Measurements from ENCODE around the gene FAS. TPM values are rescaled to one million over a fixed set of nuclear protein-coding genes. Genes with fewer than 3 reads are reported as not detected.

Gene FAS
- total and polyA plus RNA-seq, 9 of the 15 experiments (the other 6 are each of a cell fraction or from before 2014, with no cell fraction given) = 0.08 to 0.62 (median 0.37) TPM

DNA sequence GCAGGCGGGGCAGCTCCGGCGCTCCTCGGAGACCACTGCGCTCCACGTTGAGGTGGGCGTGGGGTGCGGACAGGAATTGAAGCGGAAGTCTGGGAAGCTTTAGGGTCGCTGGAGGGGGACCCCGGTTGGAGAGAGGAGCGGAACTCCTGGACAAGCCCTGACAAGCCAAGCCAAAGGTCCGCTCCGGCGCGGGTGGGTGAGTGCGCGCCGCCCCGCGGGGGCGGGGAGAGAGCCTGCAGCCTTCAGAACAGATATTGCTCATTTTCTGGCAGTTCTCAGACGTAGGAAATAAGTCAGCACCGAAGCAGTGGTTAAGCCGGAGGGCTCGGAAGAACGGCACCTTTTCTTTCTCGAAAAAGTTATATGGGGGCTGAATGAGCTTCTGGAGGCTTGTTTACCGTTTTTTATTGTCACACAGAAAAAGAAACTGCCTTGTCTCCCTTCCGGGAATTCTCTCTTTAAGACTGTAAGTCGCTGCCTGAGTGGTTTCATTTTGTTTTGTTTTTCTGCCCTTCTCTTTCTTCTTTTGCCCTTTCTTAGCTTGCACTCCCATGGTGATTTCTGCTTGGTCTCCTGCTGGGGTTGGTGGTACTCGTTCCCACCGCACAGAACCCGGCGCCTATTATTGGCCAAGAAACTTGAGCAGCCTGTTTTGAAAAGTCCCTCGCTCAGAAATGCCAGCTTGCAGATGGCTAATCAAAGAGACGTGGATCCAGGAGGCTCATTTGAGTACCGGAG lies 732 bp downstream of the FAS start (continued):
- TF ChIP-seq ZNF609 (CRISPR knock-in tag; IDR thresholded peaks at IDR 0.05; ENCODE audit: borderline replicate concordance) = no peak
- TF ChIP-seq, protein P1, sequence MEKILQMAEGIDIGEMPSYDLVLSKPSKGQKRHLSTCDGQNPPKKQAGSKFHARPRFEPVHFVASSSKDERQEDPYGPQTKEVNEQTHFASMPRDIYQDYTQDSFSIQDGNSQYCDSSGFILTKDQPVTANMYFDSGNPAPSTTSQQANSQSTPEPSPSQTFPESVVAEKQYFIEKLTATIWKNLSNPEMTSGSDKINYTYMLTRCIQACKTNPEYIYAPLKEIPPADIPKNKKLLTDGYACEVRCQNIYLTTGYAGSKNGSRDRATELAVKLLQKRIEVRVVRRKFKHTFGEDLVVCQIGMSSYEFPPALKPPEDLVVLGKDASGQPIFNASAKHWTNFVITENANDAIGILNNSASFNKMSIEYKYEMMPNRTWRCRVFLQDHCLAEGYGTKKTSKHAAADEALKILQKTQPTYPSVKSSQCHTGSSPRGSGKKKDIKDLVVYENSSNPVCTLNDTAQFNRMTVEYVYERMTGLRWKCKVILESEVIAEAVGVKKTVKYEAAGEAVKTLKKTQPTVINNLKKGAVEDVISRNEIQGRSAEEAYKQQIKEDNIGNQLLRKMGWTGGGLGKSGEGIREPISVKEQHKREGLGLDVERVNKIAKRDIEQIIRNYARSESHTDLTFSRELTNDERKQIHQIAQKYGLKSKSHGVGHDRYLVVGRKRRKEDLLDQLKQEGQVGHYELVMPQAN (IDR thresholded peaks at IDR 0.05; ENCODE audit: borderline replicate concordance) = no peak
- TF ChIP-seq ZNF655 (CRISPR knock-in tag; IDR thresholded peaks at IDR 0.05) = no peak
- no peak for TF ChIP-seq NONO (IDR thresholded peaks at IDR 0.05; ENCODE audit: low read depth in 2 of 2, low read length in 1 of 2)
- peak; percentile 71 for TF ChIP-seq EGR1 (conservative IDR thresholded peaks at IDR 0.05)
- 0 out of 2 replicates have a peak, but pooled peaks have one; percentile 18 for TF ChIP-seq POLR2G (IDR thresholded peaks at IDR 0.05; ENCODE audit: low read depth, low read length)
- TF ChIP-seq U2AF1 (optimal IDR thresholded peaks at IDR 0.05; ENCODE audit: low read depth, low read length) = no peak
- no peak for TF ChIP-seq PRMT5 (CRISPR knock-in tag; IDR thresholded peaks at IDR 0.05)
- TF ChIP-seq GTF2E2 (tag; IDR thresholded peaks at IDR 0.05) = no peak
- TF ChIP-seq, protein P2, sequence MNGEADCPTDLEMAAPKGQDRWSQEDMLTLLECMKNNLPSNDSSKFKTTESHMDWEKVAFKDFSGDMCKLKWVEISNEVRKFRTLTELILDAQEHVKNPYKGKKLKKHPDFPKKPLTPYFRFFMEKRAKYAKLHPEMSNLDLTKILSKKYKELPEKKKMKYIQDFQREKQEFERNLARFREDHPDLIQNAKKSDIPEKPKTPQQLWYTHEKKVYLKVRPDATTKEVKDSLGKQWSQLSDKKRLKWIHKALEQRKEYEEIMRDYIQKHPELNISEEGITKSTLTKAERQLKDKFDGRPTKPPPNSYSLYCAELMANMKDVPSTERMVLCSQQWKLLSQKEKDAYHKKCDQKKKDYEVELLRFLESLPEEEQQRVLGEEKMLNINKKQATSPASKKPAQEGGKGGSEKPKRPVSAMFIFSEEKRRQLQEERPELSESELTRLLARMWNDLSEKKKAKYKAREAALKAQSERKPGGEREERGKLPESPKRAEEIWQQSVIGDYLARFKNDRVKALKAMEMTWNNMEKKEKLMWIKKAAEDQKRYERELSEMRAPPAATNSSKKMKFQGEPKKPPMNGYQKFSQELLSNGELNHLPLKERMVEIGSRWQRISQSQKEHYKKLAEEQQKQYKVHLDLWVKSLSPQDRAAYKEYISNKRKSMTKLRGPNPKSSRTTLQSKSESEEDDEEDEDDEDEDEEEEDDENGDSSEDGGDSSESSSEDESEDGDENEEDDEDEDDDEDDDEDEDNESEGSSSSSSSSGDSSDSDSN (IDR thresholded peaks at IDR 0.05; ENCODE audit: borderline replicate concordance in 1 of 2, low read depth in 2 of 2, low read length in 2 of 2) = no peak
- TF ChIP-seq ZNF449 (CRISPR knock-in tag; IDR thresholded peaks at IDR 0.05) = no peak
- TF ChIP-seq BRD9 (IDR thresholded peaks at IDR 0.05; ENCODE audit: low read depth, partially characterized antibody) = no peak
- TF ChIP-seq PTBP1 (IDR thresholded peaks at IDR 0.05; ENCODE audit: low read depth, low read length) = no peak
- TF ChIP-seq MAZ (CRISPR knock-in tag; conservative IDR thresholded peaks at IDR 0.05 in 1 of 2, IDR thresholded peaks at IDR 0.05 in 1 of 2) = peak; percentile 13 to 37; a peak in 2 of 4 replicates

All from K562 (cell line).